Fibroblast of lung (primary cell): ENCODE measurements around the gene RFX2.
"Not testable (repeated sequence)": the region's sequence is repeated elsewhere in the genome, so short reads cannot be mapped to it uniquely, and the experiment has no call there.

Source experiments
- CTCF ChIP-seq, 2 donors: IDR thresholded peaks in 1 of 2; conservative IDR thresholded peaks in 1 of 2; 1 replicate in 1 of 2; 2 replicates in 1 of 2; pipeline ENCODE4 v1.5.1; 2011 to 2012; ENCODE audit warnings: low read length in 2 of 2, control low read depth in 1 of 2, inconsistent platforms in 1 of 2, low read depth in 1 of 2, mild to moderate bottlenecking in 1 of 2
- EZH2 ChIP-seq: IDR thresholded peaks from 2 replicates; pipeline ENCODE4 v1.5.1; 2012; ENCODE audit warnings: low read length, control low read depth, mild to moderate bottlenecking; ENCODE audit errors: missing control alignments

DNA sequence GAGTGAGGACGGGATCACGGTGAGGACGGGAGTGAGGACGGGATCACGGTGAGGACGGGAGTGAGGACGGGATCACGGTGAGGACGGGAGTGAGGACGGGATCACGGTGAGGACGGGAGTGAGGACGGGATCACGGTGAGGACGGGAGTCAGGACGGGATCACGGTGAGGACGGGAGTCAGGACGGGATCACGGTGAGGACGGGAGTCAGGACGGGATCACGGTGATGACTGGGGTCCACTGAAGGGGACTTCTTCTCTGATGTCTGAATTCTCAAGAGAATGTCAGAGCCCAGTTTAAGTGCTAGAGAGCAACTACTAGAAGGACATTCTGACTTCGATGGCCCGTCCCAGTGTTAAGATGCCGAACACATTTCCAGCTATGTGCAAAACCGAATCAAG lies 85.5 kb downstream of the RFX2 start:
- TF ChIP-seq CTCF (conservative IDR thresholded peaks at IDR 0.05 in 1 of 2, IDR thresholded peaks at IDR 0.05 in 1 of 2; ENCODE audit: low read depth in 1 of 2, low read length in 2 of 2); EZH2: not testable (repeated sequence)
